Adrenal gland (tissue), 5 donors: ENCODE measurements around the gene FLYWCH2.

Experiments used
- CTCF ChIP-seq, 6 experiments: fragments of 450-650 bp in 4 of 6; fragments of 200-600 bp in 2 of 6; sonication (generic) in 1 of 6; IDR thresholded peaks; 1 replicate in 5 of 6; 2 replicates in 1 of 6; pipeline versions ENCODE4 v1.5.1 to v1.8.0; 2016 to 2021; ENCODE audit warnings: antibody characterized with exemption in 6 of 6, mild to moderate bottlenecking in 2 of 6, moderate library complexity in 1 of 6
- POLR2A ChIP-seq, 2 donors: fragments of 450-650 bp; IDR thresholded peaks; one replicate each; pipeline ENCODE4 v1.6.1; 2017; ENCODE audit warnings: antibody characterized with exemption in 2 of 2, mild to moderate bottlenecking in 2 of 2, moderate library complexity in 1 of 2
- donor health status: DM: no; HTN: no; CAD: no.

DNA sequence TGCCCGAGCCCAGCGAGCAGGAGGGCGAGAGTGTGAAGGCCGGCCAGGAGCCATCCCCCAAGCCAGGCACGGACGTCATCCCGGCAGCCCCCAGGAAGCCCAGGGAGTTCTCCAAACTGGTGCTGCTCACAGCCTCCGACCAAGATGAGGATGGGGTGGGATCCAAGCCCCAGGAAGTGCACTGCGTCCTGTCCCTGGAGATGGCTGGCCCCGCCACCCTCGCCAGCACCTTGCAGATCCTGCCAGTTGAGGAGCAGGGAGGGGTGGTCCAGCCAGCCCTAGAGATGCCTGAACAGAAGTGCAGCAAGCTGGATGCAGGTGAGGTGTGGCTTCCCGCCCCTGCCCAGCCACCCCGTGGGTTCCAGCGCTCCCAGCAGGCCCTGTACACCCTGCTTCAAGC lies 46.7 kb downstream of the FLYWCH2 start:
- TF ChIP-seq CTCF (IDR thresholded peaks at IDR 0.05) (no peak), POLR2A (IDR thresholded peaks at IDR 0.05) (no peak)
